CD4-positive, alpha-beta T cell treated with Interleukin-6 for 4 hours (primary cell): ENCODE measurements around the gene MAP3K7CL.

Experiments used
- DNase-seq: peaks from one replicate; pipeline ENCODE4 v3.0.0-alpha.2; 2020; ENCODE audit warnings: mixed read lengths

MAP3K7CL gene

GRCh38 chr21:29201186-29201585, 70.7 kb downstream of the MAP3K7CL start:
- DNase-seq, result no peak

DNA sequence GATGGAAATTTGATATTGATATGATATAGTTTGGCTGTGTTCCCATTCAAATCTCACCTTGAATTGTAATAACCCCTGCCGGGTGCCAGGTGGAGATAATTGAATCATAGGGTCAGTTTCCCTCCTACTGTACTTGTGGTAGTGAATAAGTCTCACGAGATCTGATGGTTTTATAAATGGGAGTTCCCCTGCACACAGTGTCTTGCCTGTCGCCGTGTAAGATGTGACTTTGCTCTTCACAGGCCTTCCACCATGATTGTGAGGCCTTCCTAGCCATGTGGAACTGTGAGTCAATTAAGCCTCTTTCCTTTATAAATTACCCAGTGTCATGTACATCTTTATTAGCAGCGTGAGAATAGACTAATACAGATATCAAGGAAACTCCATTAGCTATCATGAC, 74.6 kb downstream of the MAP3K7CL start:
- DNase-seq, result no peak

DNA sequence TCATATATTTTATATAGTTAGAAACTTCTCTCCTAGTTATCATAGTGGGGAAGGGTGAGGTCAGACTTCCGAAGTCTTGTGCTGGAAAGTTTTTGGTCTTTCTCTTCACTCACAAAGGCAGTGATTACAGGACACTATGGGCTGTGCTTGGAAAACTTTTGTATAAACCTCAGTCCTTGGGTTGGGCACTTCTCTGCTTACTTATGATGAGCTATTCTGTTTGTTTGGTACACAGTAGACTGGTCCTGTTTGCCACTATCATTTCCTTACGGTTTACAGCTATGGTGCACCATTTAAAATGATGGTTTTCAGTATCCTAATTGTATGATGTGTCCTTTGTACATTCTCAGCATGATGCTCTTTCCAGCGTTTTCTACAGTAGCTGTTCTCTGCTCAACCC, 75.5 kb downstream of the MAP3K7CL start:
- DNase-seq, result no peak

- no peak for DNase-seq
Observed at GRCh38 chr21:29206445-29206844, 76.0 kb downstream of the MAP3K7CL start.

GRCh38 chr21:29207201-29207600, 76.8 kb downstream of the MAP3K7CL start:
- no peak for DNase-seq

GRCh38 chr21:29208044-29208681, 77.7 kb downstream of the MAP3K7CL start:
- DNase-seq, result no peak

- DNase-seq, result no peak
Observed at GRCh38 chr21:29208682-29209059, 78.2 kb downstream of the MAP3K7CL start.

GRCh38 chr21:29209696-29210095, 79.3 kb downstream of the MAP3K7CL start:
- no peak for DNase-seq

GRCh38 chr21:29211205-29211604, 80.8 kb downstream of the MAP3K7CL start:
- no peak for DNase-seq

GRCh38 chr21:29212446-29212845, 82.0 kb downstream of the MAP3K7CL start:
- DNase-seq, result no peak

GRCh38 chr21:29213513-29214385, 83.3 kb downstream of the MAP3K7CL start:
- DNase-seq, result no peak

DNA sequence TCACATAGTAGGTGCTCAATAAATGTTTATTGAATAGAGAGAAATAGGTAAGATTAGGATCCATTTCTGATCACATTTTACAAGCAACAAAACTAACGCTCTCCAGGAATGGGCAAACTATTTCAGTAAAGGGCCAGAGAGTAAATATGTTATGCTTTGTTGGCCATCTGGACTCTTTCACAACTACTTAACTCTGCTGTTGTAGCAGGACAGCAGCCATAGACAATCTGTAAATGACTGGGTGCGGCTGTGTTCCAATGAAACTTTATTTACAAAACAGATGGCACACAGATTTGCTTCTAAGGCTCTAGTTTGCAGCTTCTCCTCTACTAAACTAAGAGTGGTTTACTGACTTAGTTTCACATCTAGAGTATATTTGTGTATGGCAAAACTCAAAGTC, 85.3 kb downstream of the MAP3K7CL start:
- no peak for DNase-seq

DNA sequence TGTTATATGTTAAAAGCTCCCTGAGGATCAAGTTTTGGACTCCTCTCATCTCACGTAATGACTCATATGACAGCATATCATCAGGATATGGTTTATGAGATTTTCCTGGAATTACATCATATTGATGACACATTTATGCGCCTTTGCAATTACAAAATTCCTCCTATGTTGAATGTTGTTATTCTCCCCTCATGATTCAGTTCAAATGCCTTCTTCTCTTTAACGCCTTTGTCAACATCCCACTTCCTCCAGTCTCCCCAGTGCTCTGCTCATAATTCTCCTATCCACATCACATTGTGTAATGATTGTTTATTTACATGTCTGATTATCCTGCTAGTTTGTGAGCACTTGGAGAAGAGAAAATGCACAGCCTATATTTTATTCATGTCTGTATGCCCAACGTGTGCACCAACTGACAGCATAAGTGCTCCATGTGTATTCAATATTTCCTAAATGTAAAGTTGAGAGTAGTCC, 87.4 kb downstream of the MAP3K7CL start:
- no peak for DNase-seq

GRCh38 chr21:29218749-29219148, 88.3 kb downstream of the MAP3K7CL start:
- DNase-seq, result no peak

- no peak for DNase-seq
Observed at GRCh38 chr21:29219165-29219770, 88.8 kb downstream of the MAP3K7CL start.

- no peak for DNase-seq
Observed at GRCh38 chr21:29221253-29221744, 90.9 kb downstream of the MAP3K7CL start.

DNA sequence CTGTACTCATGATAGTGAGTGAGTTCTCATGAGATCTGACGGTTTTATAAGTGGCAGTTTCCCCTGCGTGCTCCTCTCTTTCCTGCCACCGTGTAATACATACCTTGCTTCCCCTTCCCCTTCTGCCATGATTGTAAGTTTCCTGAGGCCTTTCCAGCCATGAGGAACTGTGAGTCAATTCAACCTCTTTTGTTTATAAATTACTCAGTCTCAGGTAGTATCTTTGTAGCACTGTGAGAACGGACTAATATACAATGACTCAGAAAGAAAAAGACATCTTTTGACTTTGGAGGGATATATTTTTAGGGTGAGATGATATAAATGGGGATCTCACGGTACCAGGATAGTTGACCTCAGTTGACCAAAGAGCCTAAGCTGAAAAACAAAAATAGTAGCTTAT, 93.6 kb downstream of the MAP3K7CL start:
- DNase-seq, result no peak
